Stimulated activated naive B cell treated with anti-CD40 and anti-IgM and Interleukin-4, amounts not matched to agents 10 μg/mL and 1 μg/mL and 100 μg/mL, for 72 hours (primary cell): Measurements from ENCODE around the gene RAB11FIP5.

Source experiments
- ATAC-seq, 2 donors: fragments of 150-1000 bp; cut with Tn5 transposase; replicated peaks; 2 replicates each; pipeline ENCODE4 v1.10.0; 2021; ENCODE audit warnings: moderate library complexity in 1 of 2
- DNase-seq: peaks from one replicate; pipeline ENCODE4 v3.0.0; 2021
- H3K27ac Mint-ChIP-seq: one replicate; pipeline ENCODE4 v1.8.0; 2022; ENCODE audit warnings: mild to moderate bottlenecking, mixed read lengths
- H3K27me3 Mint-ChIP-seq, 2 donors: one replicate each; pipeline ENCODE4 v1.8.0; 2022; ENCODE audit warnings: mixed read lengths in 2 of 2
- H3K36me3 Mint-ChIP-seq, 2 donors: one replicate each; pipeline ENCODE4 v1.8.0; 2022; ENCODE audit warnings: mixed read lengths in 2 of 2, mild to moderate bottlenecking in 1 of 2
- H3K4me1 Mint-ChIP-seq, 2 donors: one replicate each; pipeline ENCODE4 v1.8.0; 2022; ENCODE audit warnings: mixed read lengths in 2 of 2, mild to moderate bottlenecking in 1 of 2
- H3K4me3 Mint-ChIP-seq, 2 donors: one replicate each; pipeline ENCODE4 v1.8.0; 2022; ENCODE audit warnings: mild to moderate bottlenecking in 2 of 2, mixed read lengths in 2 of 2, moderate library complexity in 1 of 2
- H3K9me3 Mint-ChIP-seq, 2 donors: one replicate each; pipeline ENCODE4 v1.8.0; 2022; ENCODE audit warnings: mixed read lengths in 2 of 2, mild to moderate bottlenecking in 1 of 2

Gene RAB11FIP5

GRCh38 chr2:73031725-73032701, 80.7 kb downstream of the RAB11FIP5 start:
- ATAC-seq: no peak
- Mint-ChIP-seq H3K36me3 (peaks cover 13 to 24% of the 10 kb centered on the region in 2 donors), H3K27me3 (no peaks in the 10 kb centered on the region), H3K4me3 (no peak overlapping the region), H3K27ac (no peak overlapping the region), H3K4me1 (peaks cover 8 to 12% of the 10 kb centered on the region in 2 donors), H3K9me3 (peaks cover 0 to 2% of the 10 kb centered on the region in 2 donors)
- DNase-seq: no peak

DNA sequence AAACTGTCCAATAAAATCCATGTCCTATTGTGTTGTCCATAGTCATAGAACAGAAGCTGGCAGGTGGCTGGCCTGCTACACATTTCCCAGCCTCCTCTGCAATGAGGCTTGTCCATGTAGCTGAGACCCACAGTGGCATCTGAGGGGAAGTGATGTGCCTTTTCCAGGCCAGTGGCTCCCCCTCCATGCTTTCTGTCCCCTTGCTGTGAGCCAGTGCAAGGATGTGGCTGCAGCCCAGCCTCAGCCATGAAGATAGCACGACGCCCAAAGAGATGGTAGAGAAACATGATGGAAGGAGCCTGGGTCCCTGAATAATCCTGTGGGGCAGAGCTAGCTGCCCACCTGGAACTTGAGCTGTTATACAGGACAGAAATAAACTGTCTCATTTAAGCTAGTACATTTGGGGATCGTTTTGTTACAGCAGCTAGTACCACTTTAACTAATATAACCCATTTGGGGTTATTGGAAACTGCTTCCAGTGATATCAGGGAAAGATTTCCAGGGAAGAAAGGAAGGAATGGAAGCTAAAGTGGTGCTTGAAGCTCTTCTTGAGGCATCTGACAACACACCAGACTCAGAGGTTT, 81.6 kb downstream of the RAB11FIP5 start:
- ATAC-seq (no peak), DNase-seq (no peak)
- Mint-ChIP-seq H3K27me3 (no peaks in the 10 kb centered on the region), H3K4me3 (no peak overlapping the region), H3K9me3 (peaks cover 0 to 2% of the 10 kb centered on the region in 2 donors), H3K4me1 (peaks cover 8 to 12% of the 10 kb centered on the region in 2 donors), H3K27ac (no peak overlapping the region), H3K36me3 (peaks cover 13 to 22% of the 10 kb centered on the region in 2 donors)

GRCh38 chr2:73028841-73029240, 83.9 kb downstream of the RAB11FIP5 start:
- H3K27ac Mint-ChIP-seq: no peak overlapping the region
- no peaks in the 10 kb centered on the region for H3K27me3 Mint-ChIP-seq
- H3K4me1 Mint-ChIP-seq: peaks cover 7 to 8% of the 10 kb centered on the region in 2 donors
- no peak for ATAC-seq
- H3K36me3 Mint-ChIP-seq: peaks cover 13 to 19% of the 10 kb centered on the region in 2 donors
- DNase-seq: no peak
- no peak overlapping the region for H3K4me3 Mint-ChIP-seq
- peaks cover 0 to 2% of the 10 kb centered on the region in 2 donors for H3K9me3 Mint-ChIP-seq

- no peak overlapping the region for H3K27ac Mint-ChIP-seq
- no peak overlapping the region for H3K4me3 Mint-ChIP-seq
- no peaks in the 10 kb centered on the region for H3K9me3 Mint-ChIP-seq
- peaks cover 0 to 3% of the 10 kb centered on the region in 2 donors for H3K4me1 Mint-ChIP-seq
- no peak for ATAC-seq
- no peaks in the 10 kb centered on the region for H3K27me3 Mint-ChIP-seq
- DNase-seq: no peak
- peaks cover 17 to 19% of the 10 kb centered on the region in 2 donors for H3K36me3 Mint-ChIP-seq
Measured at GRCh38 chr2:73027340-73027739, 85.4 kb downstream of the RAB11FIP5 start.

DNA sequence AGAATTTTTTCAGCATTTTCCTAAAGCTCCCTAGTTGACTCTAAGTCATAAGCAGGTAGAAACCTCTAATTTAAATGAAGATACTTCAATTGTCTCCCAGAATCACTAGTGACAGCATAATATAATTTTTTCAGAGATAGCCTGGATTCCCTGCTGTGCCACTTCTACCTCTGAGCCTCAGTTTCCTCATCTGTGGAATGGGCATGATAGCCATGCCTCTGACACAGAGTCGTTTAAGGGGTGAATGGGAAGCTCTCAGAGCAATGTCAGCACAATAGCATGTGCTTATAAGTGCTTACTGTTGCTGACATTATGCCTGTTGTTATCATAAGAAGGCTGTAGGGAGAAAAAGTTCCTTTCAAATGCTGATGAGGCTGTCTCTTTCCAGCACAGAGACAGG, 89.3 kb downstream of the RAB11FIP5 start:
- ATAC-seq (no peak), DNase-seq (no peak)
- Mint-ChIP-seq H3K9me3 (no peaks in the 10 kb centered on the region), H3K36me3 (peaks cover 26 to 31% of the 10 kb centered on the region in 2 donors), H3K27ac (no peak overlapping the region), H3K27me3 (no peaks in the 10 kb centered on the region), H3K4me1 (peaks cover 0 to 3% of the 10 kb centered on the region in 2 donors), H3K4me3 (no peak overlapping the region)
